Astrocyte of the hippocampus (primary cell): Measurements from ENCODE around the gene PNKD.
A peak's percentile ranks its signal among the peaks of the same experiment; 100 is the strongest.

Experiments
- DNase-seq: peaks from one replicate; pipeline ENCODE4 v3.0.0; 2011; ENCODE audit warnings: low read depth, low spot score

Gene PNKD

GRCh38 chr2:218269900-218270720, at the start of gene PNKD, which contains the start of gene AAMP:
PNKD (plus strand) TSS chr2:218270519; CDS start chr2:218270536, 17 bp downstream.
AAMP (minus strand) TSS chr2:218270137; CDS start chr2:218270086, 51 bp downstream.
- DNase-seq: peak; percentile 100

- DNase-seq: no peak
Measured at GRCh38 chr2:218221000-218221399, 49.3 kb upstream of the PNKD start.

DNA sequence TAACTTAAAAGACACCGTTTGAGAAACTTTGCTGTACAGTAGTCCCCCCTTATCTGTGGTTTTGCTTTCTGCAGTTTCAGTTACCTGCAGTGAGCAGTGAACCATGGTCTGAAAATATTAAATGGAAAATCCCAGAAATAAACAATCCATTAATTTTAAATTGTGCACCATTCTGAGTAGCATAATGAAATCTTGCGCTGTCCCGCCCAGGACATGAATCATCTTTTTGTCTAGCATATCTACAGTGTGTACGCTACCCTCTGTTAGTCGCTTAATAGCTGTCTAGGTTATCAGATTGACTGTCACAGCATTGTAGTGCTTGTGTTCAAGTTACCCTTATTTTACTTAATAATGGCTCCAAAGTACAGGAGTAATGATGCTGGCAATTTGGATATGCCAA, 47.3 kb upstream of the PNKD start:
- no peak for DNase-seq

DNA sequence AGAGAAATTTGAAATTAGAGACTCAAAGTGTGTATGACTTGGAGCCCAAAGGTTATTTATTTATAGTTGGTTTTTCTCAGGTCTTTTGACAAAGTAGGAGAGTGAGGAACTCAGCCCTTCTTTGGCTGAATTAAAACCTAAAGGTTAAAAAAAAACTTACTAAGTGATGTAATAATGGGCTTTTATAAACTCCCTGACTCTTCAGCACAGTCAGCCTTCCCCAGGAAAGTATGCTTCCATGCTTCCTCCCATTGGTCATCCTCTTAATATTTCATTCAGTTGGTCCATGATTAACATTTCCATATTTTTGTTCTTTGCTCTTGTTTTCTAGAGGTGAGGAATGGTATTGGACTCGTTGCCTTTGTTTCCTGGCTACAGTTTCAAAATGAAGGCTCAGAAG, 46.1 kb upstream of the PNKD start:
- no peak for DNase-seq

DNA sequence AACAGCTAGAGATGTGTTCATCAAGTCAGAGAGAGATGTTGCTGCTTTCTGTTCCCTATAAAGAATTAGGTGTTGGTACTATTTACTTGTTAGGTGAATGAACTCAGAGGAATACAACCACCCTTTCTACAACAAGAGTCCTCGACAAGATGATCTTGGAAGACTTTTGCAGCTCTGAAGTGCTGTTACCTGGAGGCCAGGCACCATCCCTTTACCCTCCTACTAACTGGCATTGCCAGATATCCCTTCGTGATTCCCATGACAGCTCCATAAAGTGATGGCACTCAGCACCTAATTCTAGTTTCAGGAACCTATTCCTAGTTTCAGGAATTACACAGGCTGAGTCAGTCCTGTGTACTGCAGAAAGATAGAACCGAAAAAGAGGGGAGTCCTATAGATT, 43.4 kb upstream of the PNKD start:
- DNase-seq: no peak

- peak; percentile 7 for DNase-seq
Measured at GRCh38 chr2:218228366-218229090, 41.8 kb upstream of the PNKD start.

GRCh38 chr2:218229239-218229638, 41.1 kb upstream of the PNKD start:
- DNase-seq: peak; percentile 80

DNA sequence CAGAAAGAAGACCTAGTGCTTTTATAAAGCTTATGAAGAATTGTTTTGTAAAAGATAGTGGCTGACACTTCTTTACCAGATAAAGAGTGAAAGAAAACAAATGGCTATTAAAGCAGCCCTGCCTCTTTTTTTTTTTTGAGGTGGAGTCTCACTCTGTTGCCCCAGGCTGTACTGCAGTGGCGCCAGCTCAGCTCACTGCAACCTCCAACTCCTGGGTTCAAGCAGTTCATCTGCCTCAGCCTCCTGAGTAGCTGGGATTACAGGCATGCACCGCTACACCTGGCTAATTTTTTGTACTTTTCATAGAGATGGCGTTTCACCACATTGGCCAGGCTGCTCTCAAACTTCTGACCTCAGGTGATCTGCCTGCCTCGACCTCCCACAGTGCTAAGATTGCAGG, 40.5 kb upstream of the PNKD start:
- peak; percentile 24 for DNase-seq

DNA sequence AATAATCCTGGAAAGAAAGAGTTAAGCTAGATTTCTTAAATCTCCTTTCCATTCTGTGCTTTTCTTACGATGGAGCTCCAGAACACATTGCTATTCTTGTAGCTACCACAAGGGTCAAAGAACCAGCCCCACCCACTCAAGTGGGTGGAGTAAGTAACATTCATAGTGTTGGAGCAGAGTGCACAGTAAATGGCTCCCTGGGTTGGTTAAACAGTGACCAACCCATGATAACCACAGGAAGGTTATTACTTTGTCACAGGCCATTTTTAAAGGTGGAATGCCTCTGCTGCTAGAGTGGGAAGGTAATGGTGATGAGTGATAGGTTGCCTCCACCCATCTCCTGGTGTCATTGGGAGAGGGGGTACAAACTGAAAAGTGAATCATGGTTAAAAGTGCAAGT, 39.4 kb upstream of the PNKD start:
- DNase-seq: peak; percentile 27

GRCh38 chr2:218233543-218233942, 36.8 kb upstream of the PNKD start:
- no peak for DNase-seq

- DNase-seq: no peak
Measured at GRCh38 chr2:218234521-218234920, 35.8 kb upstream of the PNKD start.

- DNase-seq: no peak
Measured at GRCh38 chr2:218235017-218235416, 35.3 kb upstream of the PNKD start.

DNA sequence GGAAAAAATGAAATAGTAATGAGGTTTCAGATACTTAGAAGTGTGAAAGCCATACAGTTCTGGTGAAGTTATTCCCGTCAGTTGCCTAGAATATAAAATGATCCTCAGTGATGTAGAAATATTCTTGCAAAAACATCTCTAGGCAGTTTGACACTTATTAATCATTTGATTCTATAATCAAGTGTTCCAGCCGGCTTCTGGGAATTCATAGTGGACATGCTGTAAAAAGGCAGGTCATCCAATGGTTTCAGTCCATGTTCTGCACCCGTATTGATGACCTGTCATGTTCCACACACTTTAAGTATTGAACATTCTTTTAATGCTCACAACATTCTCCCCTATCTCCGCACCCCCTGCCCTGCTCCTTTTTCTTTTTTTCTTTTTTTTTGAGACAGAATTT, 33.5 kb upstream of the PNKD start:
- no peak for DNase-seq

- no peak for DNase-seq
Measured at GRCh38 chr2:218238887-218239286, 31.4 kb upstream of the PNKD start.

- no peak for DNase-seq
Measured at GRCh38 chr2:218244204-218244603, 26.1 kb upstream of the PNKD start.

DNA sequence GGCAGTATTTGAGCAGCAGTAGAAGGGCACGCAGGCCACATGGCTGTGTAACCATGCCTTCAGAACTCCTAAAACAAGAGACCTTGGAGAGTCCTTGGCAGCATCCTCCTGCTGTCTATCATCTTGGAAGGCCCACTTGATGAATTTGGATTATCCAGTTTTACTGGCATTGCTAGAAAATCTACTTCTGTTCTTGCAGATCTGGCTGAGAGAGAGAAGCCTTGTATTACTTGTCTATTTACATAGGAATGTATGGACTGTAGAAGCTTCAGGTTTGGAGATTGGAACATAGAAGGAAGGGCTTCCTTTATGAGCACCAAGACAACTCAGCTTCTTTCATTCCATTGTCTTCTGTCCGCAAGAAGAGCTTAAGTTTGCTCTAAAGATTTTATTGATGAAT, 25.7 kb upstream of the PNKD start:
- DNase-seq: no peak

- DNase-seq: no peak
Measured at GRCh38 chr2:218245214-218245613, 25.1 kb upstream of the PNKD start.

DNA sequence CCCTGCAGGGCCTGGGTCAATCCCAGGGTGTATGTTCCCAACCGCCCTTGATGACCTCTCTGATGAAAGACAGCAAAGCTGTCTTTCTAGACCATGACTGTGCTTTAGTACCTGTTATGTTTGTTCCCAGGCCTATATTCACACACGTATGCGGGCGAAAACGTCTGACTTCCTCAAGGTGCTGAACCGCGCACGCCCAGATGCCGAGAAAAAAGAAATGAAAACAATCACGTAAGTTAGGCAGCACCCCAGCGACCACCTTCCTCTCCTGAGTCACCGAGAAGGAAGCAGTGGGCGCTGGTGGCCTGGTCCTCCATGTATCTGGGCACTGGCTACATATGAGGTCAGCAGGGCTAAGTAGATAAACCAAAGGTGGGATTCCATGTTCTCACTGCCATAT, 20.6 kb upstream of the PNKD start:
- no peak for DNase-seq

GRCh38 chr2:218252509-218253231, 17.6 kb upstream of the PNKD start:
- DNase-seq: peak; percentile 14

GRCh38 chr2:218253232-218253625, 17.1 kb upstream of the PNKD start:
- no peak for DNase-seq

DNA sequence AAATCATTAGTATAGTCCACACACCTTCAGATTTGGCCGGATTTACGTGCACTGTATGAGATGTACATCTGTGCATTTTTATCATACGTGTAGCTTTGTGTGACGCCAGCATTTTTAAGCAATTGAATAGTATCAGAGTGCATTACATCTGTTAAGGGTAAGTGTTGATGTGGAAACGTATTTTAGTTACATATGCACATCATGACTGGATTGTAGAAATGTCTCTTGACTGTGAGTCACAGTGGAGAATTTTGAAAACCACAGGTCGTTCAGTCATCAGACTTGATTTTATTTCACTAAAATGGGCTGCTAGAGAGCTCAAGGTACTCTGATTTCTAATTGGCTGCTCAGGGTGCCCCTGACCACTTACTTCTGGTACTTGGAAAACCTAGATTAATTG, 14.9 kb upstream of the PNKD start:
- DNase-seq: peak; percentile 23

DNA sequence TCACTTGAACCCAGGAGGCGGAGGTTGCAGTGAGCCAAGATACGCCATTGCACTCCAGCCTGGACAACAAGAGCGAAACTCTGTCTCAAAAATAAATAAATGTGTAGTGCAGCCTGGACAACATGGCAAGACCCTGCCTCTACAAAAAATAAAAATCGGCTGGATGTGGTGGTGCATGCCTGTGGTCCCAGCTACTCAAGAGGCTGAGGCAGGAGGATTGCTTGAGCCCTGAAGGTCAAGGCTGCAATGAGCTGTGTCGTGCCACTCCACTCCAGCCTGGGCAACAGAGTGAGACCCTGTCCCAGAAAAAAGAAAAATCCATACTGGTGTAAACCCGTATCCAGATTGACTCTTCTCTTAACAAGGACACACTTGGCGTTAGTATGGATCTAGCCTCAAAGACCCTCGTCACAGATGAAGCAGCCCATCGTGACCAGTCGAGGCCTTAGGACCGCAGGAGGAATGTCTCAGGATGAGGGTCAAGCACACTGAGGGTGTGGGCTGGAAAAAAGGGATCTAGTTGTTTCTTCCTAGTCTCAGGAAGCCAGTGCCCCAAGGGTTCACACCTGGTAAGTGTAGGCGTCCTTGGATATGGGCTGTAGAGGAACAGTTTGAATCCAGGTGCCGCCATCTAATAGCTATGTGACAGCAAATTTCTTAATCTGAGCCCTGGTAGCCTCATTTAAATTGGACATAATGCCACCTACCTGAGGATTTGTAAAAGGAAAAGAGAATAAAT, 13.5 kb upstream of the PNKD start:
- no peak for DNase-seq
